DND-41 (cell line): ENCODE results near the gene HSPA12A.

Source experiments
- CTCF ChIP-seq: IDR thresholded peaks from 2 replicates; pipeline ENCODE4 v1.5.1; 2012; ENCODE audit warnings: borderline replicate concordance, low read length, moderate library complexity, mild to moderate bottlenecking; ENCODE audit not compliant: poor library complexity, severe bottlenecking; ENCODE audit errors: extremely low read depth
- EZH2 ChIP-seq: IDR thresholded peaks from 3 replicates; pipeline ENCODE4 v1.6.1; 2012; ENCODE audit warnings: borderline replicate concordance, low read depth, mild to moderate bottlenecking, moderate library complexity, low read length, inconsistent platforms; ENCODE audit not compliant: severe bottlenecking

- no peak for TF ChIP-seq CTCF
- TF ChIP-seq EZH2 = no peak
These were observed at the start of gene HSPA12A for GRCh38 chr10:116742367-116743265.
